GM23248 (cell line): Measurements from ENCODE around the gene MARVELD2. TPM values are rescaled to one million over a fixed set of nuclear protein-coding genes. Genes with fewer than 3 reads are reported as not detected.

Experiments used
- DNase-seq: peaks from one replicate; pipeline ENCODE4 v3.0.0-alpha.2; 2015
- H2AFZ ChIP-seq: fragments of 200-600 bp; sonication (generic); 2 replicates; pipeline ENCODE4 v1.6.1; 2016; ENCODE audit warnings: antibody characterized with exemption
- H3F3A ChIP-seq: fragments of 200-600 bp; sonication (generic); 2 replicates; pipeline ENCODE4 v1.6.1; 2016; ENCODE audit warnings: mild to moderate bottlenecking, antibody characterized with exemption, mixed run types; ENCODE audit not compliant: insufficient read depth
- H3K27ac ChIP-seq: fragments of 200-600 bp; sonication (generic); 2 replicates; pipeline ENCODE4 v1.5.1; 2016; ENCODE audit warnings: mild to moderate bottlenecking
- H3K27me3 ChIP-seq: fragments of 200-600 bp; sonication (generic); replicated peaks from 2 replicates; pipeline ENCODE4 v1.6.1; 2016; ENCODE audit warnings: mild to moderate bottlenecking; ENCODE audit not compliant: insufficient read depth
- H3K36me3 ChIP-seq: fragments of 200-600 bp; sonication (generic); 2 replicates; pipeline ENCODE4 v1.6.1; 2016; ENCODE audit warnings: low read depth, mild to moderate bottlenecking
- H3K4me1 ChIP-seq: fragments of 200-600 bp; sonication (generic); 2 replicates; pipeline ENCODE4 v1.6.1; 2016; ENCODE audit warnings: mild to moderate bottlenecking; ENCODE audit not compliant: insufficient read depth
- H3K4me2 ChIP-seq: fragments of 200-600 bp; sonication (generic); one replicate; pipeline ENCODE4 v1.6.1; 2016; ENCODE audit warnings: mild to moderate bottlenecking; ENCODE audit not compliant: unreplicated experiment
- H3K4me3 ChIP-seq: fragments of 200-600 bp; sonication (generic); 2 replicates; pipeline ENCODE4 v1.5.1; 2016; ENCODE audit warnings: mild to moderate bottlenecking
- H3K79me2 ChIP-seq: fragments of 200-600 bp; sonication (generic); 2 replicates; pipeline ENCODE4 v1.6.1; 2016; ENCODE audit warnings: mild to moderate bottlenecking; ENCODE audit not compliant: insufficient read depth
- H3K9ac ChIP-seq: fragments of 200-600 bp; sonication (generic); 2 replicates; pipeline ENCODE4 v1.6.1; 2016; ENCODE audit warnings: mild to moderate bottlenecking
- H3K9me2 ChIP-seq: fragments of 200-600 bp; sonication (generic); 2 replicates; pipeline ENCODE4 v1.6.1; 2016; ENCODE audit warnings: mixed run types, mild to moderate bottlenecking, moderate library complexity; ENCODE audit not compliant: insufficient read depth
- H3K9me3 ChIP-seq: fragments of 200-600 bp; sonication (generic); one replicate; pipeline ENCODE4 v1.6.1; 2017; ENCODE audit warnings: low read depth
- H4K20me1 ChIP-seq: fragments of 200-600 bp; sonication (generic); 2 replicates; pipeline ENCODE4 v1.6.0; 2016; ENCODE audit not compliant: insufficient read depth
- EZH2 ChIP-seq: fragments of 200-600 bp; sonication (generic); IDR thresholded peaks from 2 replicates; pipeline ENCODE4 v1.6.1; 2018; ENCODE audit warnings: antibody characterized with exemption, mild to moderate bottlenecking; ENCODE audit not compliant: insufficient read depth, poor library complexity, severe bottlenecking
- EZH2phosphoT487 ChIP-seq: fragments of 200-600 bp; sonication (generic); IDR thresholded peaks from 2 replicates; pipeline ENCODE4 v1.6.1; 2018; ENCODE audit warnings: antibody characterized with exemption, moderate library complexity, mild to moderate bottlenecking, low read depth; ENCODE audit not compliant: insufficient read depth
- WGBS, 2 experiments: methylation state at CpG; one replicate each; pipeline ENCODE4 v1.1.6; 2015 to 2017; ENCODE audit warnings: low lambda C conversion rate in 2 of 2, low coverage in 1 of 2; ENCODE audit errors: missing lambda C conversion rate in 2 of 2; 5-methylcytosine and 5-hydroxymethylcytosine counted together
- in situ Hi-C: fragments of 300-500 bp; cut with MboI; formaldehyde crosslinking; loops from 2 replicates; pipeline ENCODE4 v1.15.0; 2020
- polyA plus RNA-seq: library from polyadenylated mRNA; unstranded; fragments of >200 nt; fragmentation: Nextera tagmentation; extraction: Ambion mirVana; gene quantifications from 2 replicates; pipeline ENCODE4 v1.2.1, GENCODE V29; 2016
- small RNA-seq: library from RNA; depleted of rRNA; stranded (forward); fragments of <200 nt; gene quantifications from one replicate; pipeline ENCODE3, GENCODE V24; 2014; ENCODE audit warnings: low read depth, low replicate concordance
- total RNA-seq: library from RNA; depleted of rRNA; stranded (reverse); fragments of >200 nt; shearing (Covaris generic); gene quantifications from 2 replicates; pipeline ENCODE4 v1.2.3, GENCODE V29; 2014; rRNA removed

The MARVELD2 gene
- total and polyA plus RNA-seq, 2 experiments from 2014 or later: 1.7 to 5.5 TPM

DNA sequence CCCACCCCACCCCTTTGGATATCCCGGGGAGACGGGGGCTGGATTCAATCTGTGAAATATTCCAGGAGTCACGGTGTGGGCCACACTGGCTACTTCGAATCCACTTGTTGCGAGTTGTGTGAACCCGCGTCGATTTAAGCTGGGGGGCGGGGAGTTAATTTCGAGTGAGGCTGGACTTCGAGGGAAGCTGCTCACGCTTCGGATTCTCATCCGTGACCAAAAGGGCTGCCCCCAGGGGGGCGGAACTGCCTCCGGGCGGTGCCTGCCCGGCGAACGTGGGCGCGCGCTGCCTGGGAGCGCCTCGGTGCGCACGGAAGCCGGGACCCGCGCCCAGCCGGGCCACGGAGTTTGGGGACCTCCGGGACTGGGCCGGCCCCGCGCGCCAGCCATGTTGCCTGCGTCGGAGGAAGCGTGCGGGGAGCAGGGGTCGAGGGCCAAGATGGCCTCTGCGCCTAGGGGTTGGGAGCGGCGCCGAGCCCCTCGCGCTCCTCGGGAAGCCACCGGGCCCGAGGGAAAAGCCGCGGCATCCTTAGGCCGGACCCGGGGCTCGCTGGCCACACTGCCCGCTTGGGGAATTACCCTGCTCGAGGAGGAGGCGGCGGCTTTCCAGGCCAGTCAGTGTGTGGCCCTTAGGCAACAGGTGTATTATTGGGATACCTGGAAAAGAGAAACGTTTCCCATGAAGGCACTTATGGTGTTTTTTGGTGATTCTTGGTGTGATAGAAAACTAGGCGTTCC, 78.6 kb downstream of the MARVELD2 start:
- in situ Hi-C loops: no loop called here
- H3K9ac ChIP-seq: no peak overlapping the region
- H3K27me3 ChIP-seq: peaks cover 24% of the 10 kb centered on the region

More for the DNA sequence above, 78.6 kb downstream of the MARVELD2 start:
- Histone ChIP-seq H3K4me3 (peak overlapping the region; percentile 73), H3K36me3 (no peaks in the 10 kb centered on the region), H3K79me2 (no peaks in the 10 kb centered on the region), H3K4me2 (peak overlapping the region; percentile 86), H4K20me1 (no peaks in the 10 kb centered on the region), H2AFZ (peak overlapping the region; percentile 86), H3K4me1 (no peaks in the 10 kb centered on the region), H3K27ac (no peak overlapping the region), H3K9me2 (no peaks in the 10 kb centered on the region), H3K9me3 (no peaks in the 10 kb centered on the region), H3F3A (peaks cover 10% of the 10 kb centered on the region; the same call in 1 of the 2 replicates)
- WGBS, 2 experiments: 4 to 6% methylated on average over 47 to 57 of the region's 62 CpGs
- TF ChIP-seq EZH2phosphoT487: no peak
- TF ChIP-seq EZH2: no peak
- DNase-seq: peak; percentile 63

Small RNAs within 50 kb of the gene (small RNA-seq; reads per million reads assigned to genes)
- not detected for gene RN7SL616P
- not detected for gene RPS27P14

Other genes with a start within 250 kb of the MARVELD2 start
- gene CCNB1, start 248.0 kb upstream of the MARVELD2 start, total RNA-seq: 66.7 and 73.6 TPM in 2 replicates
- 94.3 and 94.6 TPM in 2 replicates for gene CCNB1, start 248.0 kb upstream of the MARVELD2 start, polyA plus RNA-seq
- 14.7 and 16.7 TPM in 2 replicates for gene CENPH, start 225.5 kb upstream of the MARVELD2 start, total RNA-seq
- 11.0 and 12.5 TPM in 2 replicates for gene CENPH, start 225.5 kb upstream of the MARVELD2 start, polyA plus RNA-seq
- gene CDK7, start 180.2 kb upstream of the MARVELD2 start, total RNA-seq: 48.9 and 60.4 TPM in 2 replicates
- 55.7 and 58.9 TPM in 2 replicates for gene CDK7, start 180.2 kb upstream of the MARVELD2 start, polyA plus RNA-seq
- gene CCDC125, start 82.3 kb upstream of the MARVELD2 start, total RNA-seq: 0.97 and 1.9 TPM in 2 replicates
- gene CCDC125, start 82.3 kb upstream of the MARVELD2 start, polyA plus RNA-seq: 2.6 TPM in 2 replicates
- gene AK6, start 45.6 kb upstream of the MARVELD2 start, total RNA-seq: 17.0 and 20.0 TPM in 2 replicates
- 125 and 136 TPM in 2 replicates for gene AK6, start 45.6 kb upstream of the MARVELD2 start, polyA plus RNA-seq
- 60.8 and 79.4 TPM in 2 replicates for gene TAF9, start 45.6 kb upstream of the MARVELD2 start, total RNA-seq
- 117 and 118 TPM in 2 replicates for gene TAF9, start 45.6 kb upstream of the MARVELD2 start, polyA plus RNA-seq
- 15.8 and 27.8 TPM in 2 replicates for gene RAD17, start 45.3 kb upstream of the MARVELD2 start, total RNA-seq
- gene RAD17, start 45.3 kb upstream of the MARVELD2 start, polyA plus RNA-seq: 20.5 and 21.7 TPM in 2 replicates
- 0.76 and 1.7 TPM in 2 replicates for gene OCLN, start 77.7 kb downstream of the MARVELD2 start, total RNA-seq
- gene OCLN, start 77.7 kb downstream of the MARVELD2 start, polyA plus RNA-seq: 0.52 and 0.59 TPM in 2 replicates
- gene GTF2H2C, start 145.1 kb downstream of the MARVELD2 start, total RNA-seq: 24.4 and 45.8 TPM in 2 replicates
- gene GTF2H2C, start 145.1 kb downstream of the MARVELD2 start, polyA plus RNA-seq: 27.0 and 33.3 TPM in 2 replicates